Type B pancreatic cell (in vitro differentiated cells): ENCODE data around the gene BEND3. TPM values are rescaled to one million over a fixed set of nuclear protein-coding genes. Genes with fewer than 3 reads are reported as not detected.
"Not testable (repeated sequence)": the region's sequence is repeated elsewhere in the genome, so short reads cannot be mapped to it uniquely, and the experiment has no call there.

ENCODE experiments used
- DNase-seq: peaks from one replicate; pipeline ENCODE4 v3.0.0; 2021; ENCODE audit warnings: mixed read lengths; ENCODE audit not compliant: unreplicated experiment; ENCODE audit errors: extremely low spot score
- H3K27ac Mint-ChIP-seq: 2 replicates; pipeline ENCODE4 v1.8.0; 2021; ENCODE audit warnings: mild to moderate bottlenecking, mixed read lengths
- H3K27me3 Mint-ChIP-seq: 2 replicates; pipeline ENCODE4 v1.8.0; 2021; ENCODE audit warnings: mixed read lengths
- H3K36me3 Mint-ChIP-seq: 2 replicates; pipeline ENCODE4 v1.8.0; 2021; ENCODE audit warnings: mixed read lengths
- H3K4me1 Mint-ChIP-seq: one replicate; pipeline ENCODE4 v1.8.0; 2021; ENCODE audit warnings: mixed read lengths; ENCODE audit not compliant: unreplicated experiment
- H3K4me3 Mint-ChIP-seq: 2 replicates; pipeline ENCODE4 v1.8.0; 2021; ENCODE audit warnings: mild to moderate bottlenecking, mixed read lengths
- H3K9me3 Mint-ChIP-seq: 2 replicates; pipeline ENCODE4 v1.8.0; 2021; ENCODE audit warnings: mixed read lengths
- long read RNA-seq: library from polyadenylated mRNA; unstranded; transcript quantifications from one replicate; pipeline ENCODE4 v2.0.0, GENCODE V29; 2020
- total RNA-seq: library from RNA; stranded (reverse); gene quantifications from 2 replicates; pipeline ENCODE4 v1.2.1, GENCODE V29; 2021; ENCODE audit warnings: low replicate concordance
- TF ChIP-seq, protein P1 (sequence below): fragments of 200-600 bp; sonication (generic); conservative IDR thresholded peaks from 2 replicates; pipeline ENCODE4 v1.5.0; 2021; ENCODE audit warnings: antibody characterized with exemption, mild to moderate bottlenecking

Gene BEND3
- 9.6 and 14.4 TPM in 2 replicates for total RNA-seq
- long read RNA-seq, partial matches to known transcripts = 1 of 20 reads
- long read RNA-seq, other reads (novel, unspliced or antisense) = 19 of 20 reads

DNA sequence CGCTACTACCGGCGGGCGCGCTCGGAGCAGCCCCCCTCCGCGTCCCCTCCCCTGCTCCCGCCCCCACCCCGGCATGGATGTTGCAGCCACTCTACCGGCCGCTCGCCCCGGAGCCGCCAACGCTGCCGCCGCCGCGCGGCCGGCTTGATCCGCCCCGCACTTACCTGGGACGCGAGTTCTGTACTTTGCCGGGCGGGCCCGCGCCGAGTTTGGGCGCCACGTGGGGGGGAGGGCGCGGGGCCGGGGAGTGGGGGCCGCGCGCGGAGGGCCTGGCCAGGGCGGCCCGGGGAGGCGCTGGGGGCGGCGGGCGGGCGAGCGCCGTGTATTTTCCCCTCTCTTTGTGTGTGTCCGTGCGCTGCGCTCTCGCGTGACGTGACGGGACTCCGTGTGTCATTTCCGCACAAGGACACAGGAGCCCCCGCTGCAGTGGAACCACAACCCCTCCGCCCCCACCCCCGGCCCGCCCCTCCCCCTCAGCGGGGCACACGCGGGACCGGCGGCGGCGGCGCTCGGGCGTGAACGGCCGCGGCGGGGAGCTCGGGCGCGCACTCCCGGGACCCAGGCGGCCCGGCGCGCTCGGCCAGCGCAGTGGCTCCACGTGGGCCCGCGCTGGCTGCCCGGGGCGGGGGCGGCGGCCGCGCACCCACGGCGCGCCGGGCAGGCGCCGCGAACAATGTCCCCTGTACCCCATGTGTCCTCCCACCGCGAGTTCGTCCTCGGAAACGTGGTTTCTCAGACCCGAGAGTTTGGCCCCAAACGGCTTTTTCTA lies at the start of gene BEND3:
BEND3 (minus strand) TSS at position 590 of the 769 bp plus-strand sequence. CDS start 16,230 bp downstream, outside the sequence.
- peak within 1 kb of the TSS; percentile 94 for H3K27ac Mint-ChIP-seq
- H3K27me3 Mint-ChIP-seq = peaks cover 11% of the 10 kb centered on the region
- no peaks in the 10 kb centered on the region for H3K9me3 Mint-ChIP-seq
- peak within 1 kb of the TSS; percentile 94 for H3K4me3 Mint-ChIP-seq
- DNase-seq = peak; percentile 75
- H3K36me3 Mint-ChIP-seq = peaks cover 3% of the 10 kb centered on the region
- H3K4me1 Mint-ChIP-seq = peaks cover 17% of the 10 kb centered on the region
- TF ChIP-seq, protein P1, sequence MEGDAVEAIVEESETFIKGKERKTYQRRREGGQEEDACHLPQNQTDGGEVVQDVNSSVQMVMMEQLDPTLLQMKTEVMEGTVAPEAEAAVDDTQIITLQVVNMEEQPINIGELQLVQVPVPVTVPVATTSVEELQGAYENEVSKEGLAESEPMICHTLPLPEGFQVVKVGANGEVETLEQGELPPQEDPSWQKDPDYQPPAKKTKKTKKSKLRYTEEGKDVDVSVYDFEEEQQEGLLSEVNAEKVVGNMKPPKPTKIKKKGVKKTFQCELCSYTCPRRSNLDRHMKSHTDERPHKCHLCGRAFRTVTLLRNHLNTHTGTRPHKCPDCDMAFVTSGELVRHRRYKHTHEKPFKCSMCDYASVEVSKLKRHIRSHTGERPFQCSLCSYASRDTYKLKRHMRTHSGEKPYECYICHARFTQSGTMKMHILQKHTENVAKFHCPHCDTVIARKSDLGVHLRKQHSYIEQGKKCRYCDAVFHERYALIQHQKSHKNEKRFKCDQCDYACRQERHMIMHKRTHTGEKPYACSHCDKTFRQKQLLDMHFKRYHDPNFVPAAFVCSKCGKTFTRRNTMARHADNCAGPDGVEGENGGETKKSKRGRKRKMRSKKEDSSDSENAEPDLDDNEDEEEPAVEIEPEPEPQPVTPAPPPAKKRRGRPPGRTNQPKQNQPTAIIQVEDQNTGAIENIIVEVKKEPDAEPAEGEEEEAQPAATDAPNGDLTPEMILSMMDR = no peak

DNA sequence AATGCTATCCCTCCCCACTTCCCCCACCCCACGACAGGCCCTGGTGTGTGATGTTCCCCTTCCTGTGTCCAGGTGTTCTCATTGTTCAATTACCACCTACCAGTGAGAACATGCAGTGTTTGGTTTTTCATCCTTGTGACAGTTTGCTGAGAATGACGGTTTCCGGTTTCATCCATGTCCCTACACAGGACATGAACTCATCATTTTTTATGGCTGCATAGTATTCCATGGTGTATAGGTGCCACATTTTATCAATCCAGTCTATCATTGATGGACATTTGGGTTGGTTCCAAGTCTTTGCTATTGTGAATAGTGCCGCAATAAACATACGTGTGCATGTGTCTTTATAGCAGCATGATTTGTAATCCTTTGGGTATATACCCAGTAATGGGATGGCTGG lies 49.0 kb upstream of the BEND3 start:
- H3K36me3 Mint-ChIP-seq, H3K9me3 Mint-ChIP-seq, H3K27me3 Mint-ChIP-seq, H3K4me3 Mint-ChIP-seq, H3K27ac Mint-ChIP-seq, DNase-seq, H3K4me1 Mint-ChIP-seq: not testable (repeated sequence)

DNA sequence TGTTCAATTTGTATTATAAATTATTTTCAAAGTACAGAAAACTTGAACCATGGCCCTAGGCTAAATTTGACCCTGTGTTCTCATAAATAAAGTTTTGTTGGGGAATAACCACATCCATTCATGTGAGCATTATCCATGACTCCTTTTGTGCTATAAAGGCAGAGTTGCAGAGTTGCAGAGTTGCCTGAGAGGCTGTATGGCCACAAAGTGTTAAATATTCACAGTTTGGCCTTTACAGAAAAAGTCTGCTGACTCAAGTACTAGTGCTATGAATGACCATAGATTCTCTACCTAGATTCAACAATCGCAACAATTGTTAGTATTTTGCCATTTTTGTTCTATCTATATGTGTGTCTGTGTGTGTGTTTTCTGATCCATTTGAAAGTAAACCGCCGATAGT lies 46.2 kb upstream of the BEND3 start:
- H3K4me3 Mint-ChIP-seq = no peak overlapping the region
- H3K4me1 Mint-ChIP-seq = peaks cover 11% of the 10 kb centered on the region
- TF ChIP-seq, protein P1 = no peak
- no peaks in the 10 kb centered on the region for H3K9me3 Mint-ChIP-seq
- H3K27ac Mint-ChIP-seq = no peak overlapping the region
- no peak for DNase-seq
- H3K27me3 Mint-ChIP-seq = no peaks in the 10 kb centered on the region
- peaks cover 3% of the 10 kb centered on the region for H3K36me3 Mint-ChIP-seq

DNA sequence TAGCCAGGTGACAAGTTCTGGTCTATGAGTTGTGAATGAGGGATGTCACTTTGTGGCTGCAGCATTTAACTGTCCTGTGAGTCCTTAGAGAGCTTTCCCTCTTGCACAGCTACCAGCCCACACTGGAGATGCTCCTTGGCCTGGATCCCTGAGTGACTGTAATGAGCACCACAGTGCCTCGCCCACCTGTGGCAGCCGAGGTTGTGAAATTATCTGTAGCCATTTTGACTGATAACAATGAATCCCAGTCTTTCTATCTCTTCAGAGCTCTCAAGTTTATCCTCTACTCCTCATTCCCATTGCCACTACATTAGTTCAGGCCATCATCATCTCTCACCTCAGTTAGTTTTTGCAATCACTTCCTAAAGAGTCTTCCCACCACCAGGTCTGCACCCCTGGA lies 41.3 kb upstream of the BEND3 start:
- TF ChIP-seq, protein P1 = no peak

DNA sequence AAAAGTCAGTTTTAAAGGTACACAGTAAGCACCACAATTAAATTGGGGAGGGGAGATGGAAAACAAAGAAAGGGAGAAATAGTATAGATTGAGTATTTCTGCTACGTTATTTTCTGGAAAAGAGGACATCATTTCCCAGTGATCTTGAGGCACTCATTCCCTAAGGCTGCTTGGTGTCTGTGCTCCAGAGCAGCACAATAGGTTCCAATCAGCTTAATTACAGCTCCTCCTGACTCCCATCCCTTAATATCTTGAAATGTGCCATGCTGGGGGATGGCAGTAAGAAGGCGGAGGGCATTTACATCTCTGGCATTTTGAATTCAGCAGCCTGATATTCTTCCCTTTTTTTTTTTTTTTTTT lies 39.5 kb upstream of the BEND3 start:
- H3K27ac Mint-ChIP-seq = peak overlapping the region; percentile 69
- peak overlapping the region; percentile 46 for H3K4me3 Mint-ChIP-seq

More for the DNA sequence above, 41.3 kb upstream of the BEND3 start:
- Mint-ChIP-seq H3K36me3 (peaks cover 3% of the 10 kb centered on the region), H3K27me3 (no peaks in the 10 kb centered on the region), H3K27ac (peak overlapping the region; percentile 1), H3K4me3 (no peak overlapping the region), H3K9me3 (no peaks in the 10 kb centered on the region), H3K4me1 (peaks cover 39% of the 10 kb centered on the region)
- no peak for DNase-seq

More for the DNA sequence above, 39.5 kb upstream of the BEND3 start:
- Mint-ChIP-seq H3K4me1 (peaks cover 48% of the 10 kb centered on the region), H3K27me3 (no peaks in the 10 kb centered on the region), H3K36me3 (peaks cover 3% of the 10 kb centered on the region), H3K9me3 (no peaks in the 10 kb centered on the region)
- TF ChIP-seq, protein P1 = no peak
- DNase-seq = no peak
